Memory B cell (primary cell): Measurements from ENCODE around the gene RWDD1.

Experiments
- ATAC-seq: fragments of 150-1000 bp; cut with Tn5 transposase; 2 replicates; pipeline ENCODE4 v1.10.0; 2021; ENCODE audit warnings: low read depth, mild to moderate bottlenecking, moderate library complexity
- DNase-seq, 2 donors: peaks; one replicate each; pipeline ENCODE4 v3.0.0; 2022; ENCODE audit warnings: low spot score in 2 of 2
- H3K27ac Mint-ChIP-seq: one replicate; pipeline ENCODE4 v1.8.0; 2022; ENCODE audit warnings: mild to moderate bottlenecking, moderate library complexity, mixed read lengths
- H3K27me3 Mint-ChIP-seq: one replicate; pipeline ENCODE4 v1.8.0; 2022; ENCODE audit warnings: mixed read lengths
- H3K36me3 Mint-ChIP-seq: one replicate; pipeline ENCODE4 v1.8.0; 2022; ENCODE audit warnings: mild to moderate bottlenecking, mixed read lengths
- H3K4me1 Mint-ChIP-seq: one replicate; pipeline ENCODE4 v1.8.0; 2022; ENCODE audit warnings: mixed read lengths
- H3K4me3 Mint-ChIP-seq: one replicate; pipeline ENCODE4 v1.8.0; 2022; ENCODE audit warnings: mild to moderate bottlenecking, moderate library complexity, mixed read lengths
- H3K9me3 Mint-ChIP-seq: one replicate; pipeline ENCODE4 v1.8.0; 2022; ENCODE audit warnings: mixed read lengths

The RWDD1 gene

DNA sequence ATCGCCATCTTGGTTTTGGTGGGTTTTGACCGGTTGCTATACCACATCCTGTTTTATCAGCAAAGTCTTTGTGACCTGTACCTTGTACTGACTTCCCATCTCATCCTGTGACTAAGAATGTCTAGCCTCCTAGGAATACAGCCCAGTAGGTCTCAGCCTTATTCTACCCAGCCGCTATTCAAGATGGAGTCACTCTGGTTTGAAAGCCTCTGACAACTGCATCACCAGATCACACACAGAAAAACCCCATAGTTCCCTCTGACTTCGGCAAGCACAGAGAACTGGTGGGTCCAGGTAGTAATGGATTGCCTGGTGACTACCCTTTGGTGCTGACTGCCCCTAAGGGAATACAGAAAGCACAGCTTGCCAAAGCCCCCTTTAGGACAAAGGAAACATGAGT, 34.6 kb downstream of the RWDD1 start:
- H3K27ac Mint-ChIP-seq, result no peak overlapping the region
- ATAC-seq (no peak), DNase-seq (no peak)
- H3K9me3 Mint-ChIP-seq, result peaks cover 8% of the 10 kb centered on the region
- peaks cover 18% of the 10 kb centered on the region for H3K36me3 Mint-ChIP-seq
- no peaks in the 10 kb centered on the region for H3K27me3 Mint-ChIP-seq
- no peak overlapping the region for H3K4me3 Mint-ChIP-seq
- no peaks in the 10 kb centered on the region for H3K4me1 Mint-ChIP-seq

DNA sequence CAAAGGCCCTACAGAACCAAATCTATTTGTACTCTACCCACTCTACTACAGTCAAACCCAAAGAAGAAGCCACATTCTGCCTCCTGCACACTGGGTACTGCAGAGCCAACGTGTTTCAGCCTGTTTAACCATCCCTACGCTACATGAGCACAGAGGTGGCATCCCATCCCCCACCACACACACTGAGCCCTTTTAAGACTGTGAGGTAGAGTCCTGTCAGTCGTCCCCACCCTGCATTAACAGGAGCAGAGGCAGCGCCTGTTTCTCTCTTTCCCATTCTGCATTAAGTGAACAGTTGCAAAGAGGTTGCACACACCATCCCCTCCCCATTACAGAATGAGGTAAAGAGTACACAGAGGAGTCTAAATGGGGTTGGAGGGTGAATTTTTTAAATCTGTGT, 39.8 kb downstream of the RWDD1 start:
- ATAC-seq (no peak), DNase-seq (no peak)
- Mint-ChIP-seq H3K27me3 (peaks cover 2% of the 10 kb centered on the region), H3K4me1 (peaks cover 3% of the 10 kb centered on the region), H3K9me3 (no peaks in the 10 kb centered on the region), H3K36me3 (no peaks in the 10 kb centered on the region), H3K27ac (no peak overlapping the region), H3K4me3 (no peak overlapping the region)

DNA sequence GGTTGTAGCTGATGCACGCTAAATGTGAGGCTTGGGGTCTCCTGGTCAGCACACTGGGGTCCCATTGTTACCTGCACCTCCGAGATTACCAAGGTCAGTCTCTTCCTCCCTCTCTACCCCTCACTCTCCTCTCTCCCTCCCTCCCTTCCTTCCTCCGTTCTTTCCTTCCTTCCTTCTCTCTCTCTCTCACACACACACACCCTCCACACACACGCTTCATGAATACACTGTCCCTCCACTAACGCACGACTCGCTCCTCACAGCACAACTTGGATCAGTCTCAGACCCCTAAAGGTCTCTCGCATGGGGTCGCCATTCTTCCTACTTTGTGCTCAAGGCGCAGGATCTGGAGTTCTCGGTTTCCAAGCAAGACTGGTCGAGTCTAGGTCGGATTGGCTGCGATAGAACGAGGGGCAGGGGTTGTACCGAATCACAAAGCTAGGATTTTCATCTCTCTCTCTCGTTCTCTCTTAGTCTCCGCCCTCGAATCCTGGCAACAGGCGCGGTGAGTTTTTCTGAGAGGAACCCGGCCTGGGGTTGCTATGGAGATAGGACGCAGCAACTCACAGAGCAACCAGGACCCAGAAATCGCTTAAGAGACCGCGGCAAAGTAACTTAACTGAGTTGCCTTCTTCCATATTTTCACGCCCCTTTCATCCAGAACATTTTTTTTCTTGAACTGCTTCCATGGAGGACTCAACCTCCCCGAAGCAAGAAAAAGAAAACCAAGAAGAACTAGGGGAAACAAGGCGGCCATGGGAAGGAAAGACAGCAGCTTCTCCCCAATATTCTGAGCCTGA, 44.8 kb downstream of the RWDD1 start, which contains the start of gene RSPH4A:
RSPH4A (plus strand) TSS at position 543 of the 800 bp plus-strand sequence; CDS start at position 688, 145 bp downstream.
- Mint-ChIP-seq H3K27me3 (peaks cover 3% of the 10 kb centered on the region), H3K9me3 (no peaks in the 10 kb centered on the region), H3K4me3 (peak within 1 kb of the TSS; percentile 86), H3K36me3 (no peaks in the 10 kb centered on the region), H3K4me1 (peaks cover 12% of the 10 kb centered on the region), H3K27ac (peak within 1 kb of the TSS; percentile 83)
- DNase-seq (peak; percentile 53 to 62), ATAC-seq (peak; percentile 96)

DNA sequence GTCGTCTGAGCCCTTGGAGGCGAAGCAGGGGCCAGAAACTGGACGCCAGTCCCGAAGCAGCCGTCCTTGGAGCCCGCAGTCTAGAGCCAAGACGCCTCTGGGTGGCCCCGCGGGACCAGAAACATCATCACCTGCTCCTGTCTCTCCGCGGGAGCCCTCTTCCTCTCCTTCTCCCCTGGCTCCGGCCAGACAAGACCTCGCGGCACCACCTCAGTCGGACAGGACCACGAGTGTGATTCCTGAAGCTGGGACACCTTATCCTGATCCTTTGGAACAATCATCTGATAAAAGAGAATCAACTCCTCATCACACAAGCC, 45.4 kb downstream of the RWDD1 start:
- ATAC-seq, result peak; percentile 24
- Mint-ChIP-seq H3K4me1 (peaks cover 12% of the 10 kb centered on the region), H3K4me3 (peak overlapping the region; percentile 86), H3K36me3 (no peaks in the 10 kb centered on the region), H3K27ac (peak overlapping the region; percentile 83), H3K27me3 (peaks cover 3% of the 10 kb centered on the region), H3K9me3 (no peaks in the 10 kb centered on the region)
- peak in 1 of 2 donors; percentile 13 for DNase-seq

DNA sequence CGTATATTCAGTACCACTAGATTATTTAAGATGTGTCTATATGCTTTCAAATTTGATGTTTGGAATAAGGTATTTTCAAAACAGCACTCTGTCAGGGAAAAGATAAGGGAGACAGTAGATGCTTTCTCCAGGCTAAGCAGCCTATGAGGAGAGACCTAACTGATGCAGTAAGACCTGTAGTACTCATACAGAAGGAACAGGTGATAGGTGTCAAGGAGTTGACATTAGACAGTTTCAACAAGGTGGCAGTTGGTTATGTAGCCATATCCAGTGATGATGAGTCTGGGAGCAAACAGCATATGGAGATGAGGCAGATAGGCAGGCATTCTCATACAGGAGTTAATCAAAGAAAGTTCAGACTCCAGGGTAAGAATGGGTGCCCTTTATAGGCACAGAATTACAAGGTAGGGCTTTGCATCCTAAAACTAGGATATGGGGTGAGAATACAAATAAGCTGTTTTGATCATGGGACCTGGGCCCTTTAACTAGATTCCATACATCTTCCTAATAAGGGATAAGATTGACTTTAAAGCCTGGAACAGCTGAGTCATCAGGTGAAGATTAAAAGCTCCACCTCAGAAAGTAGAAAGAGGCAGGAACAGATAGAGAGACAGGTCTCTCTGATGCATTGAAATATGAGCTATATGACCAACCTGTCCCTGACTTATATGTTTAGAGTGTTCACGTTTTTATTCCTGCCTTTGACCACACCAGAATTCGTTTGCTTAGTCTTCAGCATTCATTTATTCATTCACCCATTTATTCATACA, 52.9 kb downstream of the RWDD1 start:
- Mint-ChIP-seq H3K27me3 (no peaks in the 10 kb centered on the region), H3K9me3 (peaks cover 2% of the 10 kb centered on the region), H3K4me3 (no peak overlapping the region), H3K36me3 (no peaks in the 10 kb centered on the region), H3K4me1 (no peaks in the 10 kb centered on the region), H3K27ac (no peak overlapping the region)
- DNase-seq, result no peak
- ATAC-seq, result no peak

DNA sequence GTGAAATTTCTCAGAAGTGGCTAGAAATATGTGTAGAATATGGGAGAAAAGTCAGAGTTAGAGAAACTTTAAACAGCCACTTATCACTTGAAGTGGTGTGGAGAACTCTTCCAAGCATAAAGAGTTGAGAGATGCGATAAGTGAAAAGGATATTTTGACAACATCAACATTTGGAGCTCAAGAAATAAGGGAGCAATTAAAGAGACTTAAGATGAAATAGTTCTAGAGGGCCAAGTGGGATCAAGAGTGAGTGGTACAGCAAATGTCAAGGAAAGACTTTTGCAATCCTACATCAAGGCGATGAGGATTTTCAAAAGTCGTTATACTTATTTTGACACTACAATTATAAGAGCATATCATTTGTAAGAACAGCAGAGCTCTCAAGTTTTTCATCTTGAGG, 54.6 kb downstream of the RWDD1 start:
- Mint-ChIP-seq H3K9me3 (peaks cover 2% of the 10 kb centered on the region), H3K4me1 (peaks cover 3% of the 10 kb centered on the region), H3K27ac (no peak overlapping the region), H3K27me3 (no peaks in the 10 kb centered on the region), H3K36me3 (no peaks in the 10 kb centered on the region), H3K4me3 (no peak overlapping the region)
- DNase-seq (no peak), ATAC-seq (no peak)

DNA sequence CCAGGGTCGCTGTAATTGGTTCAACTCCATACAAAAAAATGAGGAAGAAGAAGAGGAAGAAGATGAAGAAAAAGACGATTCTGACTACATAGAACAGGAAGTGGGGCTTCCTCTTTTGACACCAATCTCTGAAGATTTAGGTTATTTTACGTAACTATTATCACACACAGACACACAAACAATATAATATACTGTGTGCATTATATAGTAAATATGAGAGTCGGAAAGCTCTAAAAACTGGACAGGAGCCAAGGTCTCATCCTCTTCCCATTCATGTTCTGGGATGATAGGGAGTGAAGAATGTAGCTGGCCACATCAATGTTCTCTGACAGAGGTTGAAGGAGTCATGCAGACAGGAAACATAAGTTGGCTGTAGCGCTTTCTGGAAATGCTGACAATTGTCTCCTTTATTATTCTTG, 58.3 kb downstream of the RWDD1 start:
- H3K9me3 Mint-ChIP-seq, result peaks cover 2% of the 10 kb centered on the region
- no peak for ATAC-seq
- H3K4me3 Mint-ChIP-seq, result no peak overlapping the region
- peaks cover 3% of the 10 kb centered on the region for H3K4me1 Mint-ChIP-seq
- no peak for DNase-seq
- peaks cover 11% of the 10 kb centered on the region for H3K36me3 Mint-ChIP-seq
- no peak overlapping the region for H3K27ac Mint-ChIP-seq
- no peaks in the 10 kb centered on the region for H3K27me3 Mint-ChIP-seq

DNA sequence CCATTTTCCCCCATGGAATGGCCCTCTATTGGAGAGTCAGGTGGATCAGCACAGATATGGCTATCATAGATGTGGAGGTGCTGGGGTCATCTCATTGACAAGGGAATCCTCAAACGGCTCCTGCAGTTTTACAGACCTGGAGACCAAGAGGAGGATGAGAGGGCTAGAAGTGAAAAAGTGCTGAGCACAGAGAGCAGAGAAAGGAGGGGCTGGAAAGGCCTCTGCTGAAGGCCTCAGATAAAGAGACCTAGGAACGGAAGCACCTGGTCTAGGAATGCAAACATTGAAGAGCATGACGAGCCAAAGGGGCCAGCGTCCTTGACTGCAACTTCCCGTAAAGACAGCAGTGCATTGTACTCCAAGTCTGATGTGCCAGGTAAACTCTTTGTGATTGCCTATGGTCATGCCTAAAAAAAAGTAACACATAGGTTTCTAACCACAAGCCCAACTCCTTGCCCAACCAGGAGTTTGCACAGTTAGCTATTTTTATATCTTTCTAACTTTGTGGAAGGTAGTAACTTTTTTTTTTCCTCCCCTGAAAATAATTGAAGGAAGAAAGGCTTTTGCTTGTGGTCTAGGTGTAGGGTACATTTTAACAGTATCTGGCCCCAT, 60.2 kb downstream of the RWDD1 start:
- peaks cover 16% of the 10 kb centered on the region for H3K36me3 Mint-ChIP-seq
- no peak overlapping the region for H3K4me3 Mint-ChIP-seq
- DNase-seq (no peak), ATAC-seq (peak; percentile 57)
- H3K4me1 Mint-ChIP-seq, result peaks cover 3% of the 10 kb centered on the region
- no peak overlapping the region for H3K27ac Mint-ChIP-seq
- H3K27me3 Mint-ChIP-seq, result no peaks in the 10 kb centered on the region
- peaks cover 2% of the 10 kb centered on the region for H3K9me3 Mint-ChIP-seq

DNA sequence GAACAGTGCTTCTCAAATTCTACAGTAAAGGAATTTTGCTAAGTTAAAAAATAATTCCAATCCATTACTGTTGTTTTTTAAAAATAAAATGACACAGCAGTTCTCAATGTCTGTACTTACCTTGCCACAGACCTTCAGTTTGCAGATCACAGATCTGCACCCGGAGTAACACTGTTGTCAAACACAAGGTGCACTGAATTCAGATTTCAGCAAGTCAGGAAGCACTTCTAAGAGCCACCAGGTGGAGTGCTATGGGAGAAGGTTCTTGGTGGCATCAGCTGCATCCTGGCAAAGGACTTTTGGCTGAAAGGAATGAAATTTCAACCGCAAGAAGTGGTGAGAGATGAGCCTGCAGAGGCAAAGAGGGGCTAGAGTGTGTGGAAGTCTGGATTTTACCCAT, 62.4 kb downstream of the RWDD1 start:
- ATAC-seq (no peak), DNase-seq (no peak)
- Mint-ChIP-seq H3K27me3 (no peaks in the 10 kb centered on the region), H3K36me3 (peaks cover 22% of the 10 kb centered on the region), H3K4me3 (no peak overlapping the region), H3K27ac (no peak overlapping the region), H3K9me3 (no peaks in the 10 kb centered on the region), H3K4me1 (peaks cover 6% of the 10 kb centered on the region)
